ENCODE measurements around the gene SPTBN2.

The SPTBN2 gene

GRCh38 chr11:66696146-66696545, 32.9 kb downstream of the SPTBN2 start:
- TF ChIP-seq YY1 (IDR thresholded peaks at IDR 0.05; ENCODE audit: low read depth): no peak
- TF ChIP-seq, protein P1, sequence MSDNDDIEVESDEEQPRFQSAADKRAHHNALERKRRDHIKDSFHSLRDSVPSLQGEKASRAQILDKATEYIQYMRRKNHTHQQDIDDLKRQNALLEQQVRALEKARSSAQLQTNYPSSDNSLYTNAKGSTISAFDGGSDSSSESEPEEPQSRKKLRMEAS (IDR thresholded peaks at IDR 0.05): no peak
- TF ChIP-seq TCF12 (IDR thresholded peaks at IDR 0.05; ENCODE audit: low read depth): no peak
- TF ChIP-seq, protein P2, sequence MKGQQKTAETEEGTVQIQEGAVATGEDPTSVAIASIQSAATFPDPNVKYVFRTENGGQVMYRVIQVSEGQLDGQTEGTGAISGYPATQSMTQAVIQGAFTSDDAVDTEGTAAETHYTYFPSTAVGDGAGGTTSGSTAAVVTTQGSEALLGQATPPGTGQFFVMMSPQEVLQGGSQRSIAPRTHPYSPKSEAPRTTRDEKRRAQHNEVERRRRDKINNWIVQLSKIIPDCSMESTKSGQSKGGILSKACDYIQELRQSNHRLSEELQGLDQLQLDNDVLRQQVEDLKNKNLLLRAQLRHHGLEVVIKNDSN (IDR thresholded peaks at IDR 0.05): no peak
- no peak for TF ChIP-seq TAF1 (IDR thresholded peaks at IDR 0.05; ENCODE audit: low read depth)
- no peak for TF ChIP-seq RAD21 (IDR thresholded peaks at IDR 0.05; ENCODE audit: low read depth)
- TF ChIP-seq CEBPB (IDR thresholded peaks at IDR 0.05): no peak
- no peak for TF ChIP-seq EGR1 (IDR thresholded peaks at IDR 0.05)
- no peak for TF ChIP-seq TEAD4 (IDR thresholded peaks at IDR 0.05)
- TF ChIP-seq, protein P3, sequence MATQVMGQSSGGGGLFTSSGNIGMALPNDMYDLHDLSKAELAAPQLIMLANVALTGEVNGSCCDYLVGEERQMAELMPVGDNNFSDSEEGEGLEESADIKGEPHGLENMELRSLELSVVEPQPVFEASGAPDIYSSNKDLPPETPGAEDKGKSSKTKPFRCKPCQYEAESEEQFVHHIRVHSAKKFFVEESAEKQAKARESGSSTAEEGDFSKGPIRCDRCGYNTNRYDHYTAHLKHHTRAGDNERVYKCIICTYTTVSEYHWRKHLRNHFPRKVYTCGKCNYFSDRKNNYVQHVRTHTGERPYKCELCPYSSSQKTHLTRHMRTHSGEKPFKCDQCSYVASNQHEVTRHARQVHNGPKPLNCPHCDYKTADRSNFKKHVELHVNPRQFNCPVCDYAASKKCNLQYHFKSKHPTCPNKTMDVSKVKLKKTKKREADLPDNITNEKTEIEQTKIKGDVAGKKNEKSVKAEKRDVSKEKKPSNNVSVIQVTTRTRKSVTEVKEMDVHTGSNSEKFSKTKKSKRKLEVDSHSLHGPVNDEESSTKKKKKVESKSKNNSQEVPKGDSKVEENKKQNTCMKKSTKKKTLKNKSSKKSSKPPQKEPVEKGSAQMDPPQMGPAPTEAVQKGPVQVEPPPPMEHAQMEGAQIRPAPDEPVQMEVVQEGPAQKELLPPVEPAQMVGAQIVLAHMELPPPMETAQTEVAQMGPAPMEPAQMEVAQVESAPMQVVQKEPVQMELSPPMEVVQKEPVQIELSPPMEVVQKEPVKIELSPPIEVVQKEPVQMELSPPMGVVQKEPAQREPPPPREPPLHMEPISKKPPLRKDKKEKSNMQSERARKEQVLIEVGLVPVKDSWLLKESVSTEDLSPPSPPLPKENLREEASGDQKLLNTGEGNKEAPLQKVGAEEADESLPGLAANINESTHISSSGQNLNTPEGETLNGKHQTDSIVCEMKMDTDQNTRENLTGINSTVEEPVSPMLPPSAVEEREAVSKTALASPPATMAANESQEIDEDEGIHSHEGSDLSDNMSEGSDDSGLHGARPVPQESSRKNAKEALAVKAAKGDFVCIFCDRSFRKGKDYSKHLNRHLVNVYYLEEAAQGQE (IDR thresholded peaks at IDR 0.05; ENCODE audit: low read depth): no peak
- no peak for TF ChIP-seq NFIC (IDR thresholded peaks at IDR 0.05)

DNA sequence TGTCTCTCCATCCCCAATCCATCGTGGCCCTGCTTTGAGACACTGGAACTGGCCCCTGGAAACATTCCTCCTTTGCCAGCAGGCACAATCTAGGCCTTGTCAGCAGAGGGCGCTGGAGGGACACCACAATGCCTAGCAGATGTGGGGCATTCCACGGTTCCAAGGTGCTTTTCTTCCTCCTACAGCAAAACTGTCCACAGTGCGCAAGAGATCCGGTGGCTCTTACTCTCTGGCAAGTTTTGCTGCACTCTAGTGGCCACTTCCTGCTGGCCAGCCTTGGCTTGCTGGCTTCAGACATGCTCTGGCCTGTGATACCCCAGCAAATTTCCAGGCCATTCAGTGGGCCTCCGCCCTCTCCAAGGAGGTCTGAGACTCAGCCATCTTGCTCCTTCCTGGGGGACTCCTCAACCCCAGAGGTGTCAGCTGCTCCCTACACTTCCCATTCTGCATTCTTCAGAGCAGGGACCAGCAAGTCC, 34.2 kb downstream of the SPTBN2 start:
- TF ChIP-seq EGR1 (IDR thresholded peaks at IDR 0.05) (no peak), RAD21 (IDR thresholded peaks at IDR 0.05; ENCODE audit: low read depth) (peak; percentile 92), CREB1 (IDR thresholded peaks at IDR 0.05; ENCODE audit: low read depth) (no peak), TEAD4 (IDR thresholded peaks at IDR 0.05) (peak; percentile 80), FOXM1 (IDR thresholded peaks at IDR 0.05; ENCODE audit: borderline replicate concordance, low read depth) (no peak), NFIC (IDR thresholded peaks at IDR 0.05) (no peak)
- TF ChIP-seq, protein P3 (IDR thresholded peaks at IDR 0.05; ENCODE audit: low read depth): no peak
- TF ChIP-seq, protein P2 (IDR thresholded peaks at IDR 0.05): no peak
- TF ChIP-seq, protein P1 (IDR thresholded peaks at IDR 0.05): no peak

- TF ChIP-seq FOXM1 (IDR thresholded peaks at IDR 0.05; ENCODE audit: borderline replicate concordance, low read depth): no peak
Observed at GRCh38 chr11:66694056-66694410, 35.0 kb downstream of the SPTBN2 start.

DNA sequence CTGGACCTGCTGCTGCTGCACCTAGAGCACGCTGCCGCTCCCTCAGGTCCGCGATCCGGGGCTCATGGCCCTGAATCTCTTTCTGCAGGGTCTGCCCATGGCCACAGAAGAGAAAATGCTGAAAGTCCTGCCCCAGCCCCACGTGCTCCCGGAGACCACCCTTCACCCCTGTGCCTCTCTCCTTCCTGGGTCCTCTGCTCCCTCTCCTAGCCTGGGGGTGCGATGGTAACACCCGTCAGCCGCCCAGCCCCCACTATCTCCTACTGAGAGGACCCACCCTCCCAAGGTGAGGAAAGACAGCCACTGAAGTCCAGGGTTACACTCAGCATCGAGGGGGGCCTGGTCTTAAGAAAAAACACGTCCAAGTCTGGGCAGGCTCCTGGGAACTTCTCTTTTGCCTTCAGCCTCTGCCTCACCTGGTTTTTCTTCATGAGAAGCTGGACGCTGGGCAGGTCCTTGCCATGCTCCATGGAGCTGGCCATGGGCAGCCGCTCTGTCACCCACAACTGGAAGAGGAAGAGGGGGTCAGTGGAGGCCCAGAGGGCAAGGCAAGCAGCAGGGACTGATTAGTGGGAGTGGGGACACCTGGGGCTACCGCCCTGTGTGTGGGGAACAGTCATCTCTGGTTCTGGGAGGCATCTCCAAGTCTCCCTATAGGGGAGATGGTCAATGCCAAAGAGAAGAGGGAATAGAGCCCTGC, 35.5 kb downstream of the SPTBN2 start:
- TF ChIP-seq NFIC (IDR thresholded peaks at IDR 0.05) (no peak), TCF12 (IDR thresholded peaks at IDR 0.05; ENCODE audit: low read depth) (no peak), YY1 (IDR thresholded peaks at IDR 0.05; ENCODE audit: low read depth) (no peak), TEAD4 (IDR thresholded peaks at IDR 0.05) (no peak)
- TF ChIP-seq, protein P3 (IDR thresholded peaks at IDR 0.05; ENCODE audit: low read depth): no peak
- TF ChIP-seq, protein P2 (IDR thresholded peaks at IDR 0.05): no peak

- TF ChIP-seq TAF1 (IDR thresholded peaks at IDR 0.05; ENCODE audit: low read depth) (no peak), EGR1 (IDR thresholded peaks at IDR 0.05) (no peak), TCF12 (IDR thresholded peaks at IDR 0.05; ENCODE audit: low read depth) (no peak), ZBTB7A (IDR thresholded peaks at IDR 0.05; ENCODE audit: low read depth) (no peak), FOXM1 (IDR thresholded peaks at IDR 0.05; ENCODE audit: borderline replicate concordance, low read depth) (no peak), YY1 (IDR thresholded peaks at IDR 0.05; ENCODE audit: low read depth) (no peak), CEBPB (IDR thresholded peaks at IDR 0.05) (no peak), TEAD4 (IDR thresholded peaks at IDR 0.05) (no peak), EP300 (IDR thresholded peaks at IDR 0.05; ENCODE audit: borderline replicate concordance) (no peak), RAD21 (IDR thresholded peaks at IDR 0.05; ENCODE audit: low read depth) (no peak), NFIC (IDR thresholded peaks at IDR 0.05) (no peak), CREB1 (IDR thresholded peaks at IDR 0.05; ENCODE audit: low read depth) (no peak)
- TF ChIP-seq, protein P2 (IDR thresholded peaks at IDR 0.05): no peak
- TF ChIP-seq, protein P3 (IDR thresholded peaks at IDR 0.05; ENCODE audit: low read depth): no peak
- TF ChIP-seq, protein P1 (IDR thresholded peaks at IDR 0.05): no peak
Observed at GRCh38 chr11:66692871-66693331, 36.1 kb downstream of the SPTBN2 start.

Data from Ishikawa (cell line).